Activated CD4-positive, alpha-beta T cell treated with anti-CD3 and anti-CD28 coated beads for 48 hours (primary cell): ENCODE results near the gene CS.
"Not testable (repeated sequence)": the region's sequence is repeated elsewhere in the genome, so short reads cannot be mapped to it uniquely, and the experiment has no call there.

ENCODE experiments used
- DNase-seq: peaks from one replicate; pipeline ENCODE4 v3.0.0-alpha.2; 2020

Gene CS

GRCh38 chr12:56299853-56300643, at the start of gene CS:
Gene CS (minus strand): TSS chr12:56300330. CDS start chr12:56300201, 129 bp downstream.
- DNase-seq: peak; percentile 99

- DNase-seq: no peak
Measured at GRCh38 chr12:56348776-56349175, 48.6 kb upstream of the CS start.

- not testable (repeated sequence) for DNase-seq
Measured at GRCh38 chr12:56347255-56347654, 47.1 kb upstream of the CS start.

- peak; percentile 37 for DNase-seq
Measured at GRCh38 chr12:56346675-56347074, 46.5 kb upstream of the CS start.

- DNase-seq: not testable (repeated sequence)
Measured at GRCh38 chr12:56342290-56342689, 42.2 kb upstream of the CS start.

- no peak for DNase-seq
Measured at GRCh38 chr12:56341616-56342015, 41.5 kb upstream of the CS start.

- DNase-seq: no peak
Measured at GRCh38 chr12:56339158-56339422, 39.0 kb upstream of the CS start.

- peak; percentile 91 for DNase-seq
Measured at GRCh38 chr12:56338308-56339157, 38.4 kb upstream of the CS start, which contains the start of gene IL23A. Gene IL23A (plus strand): TSS chr12:56338884. CDS start chr12:56339045, 161 bp downstream.

GRCh38 chr12:56337753-56338251, 37.7 kb upstream of the CS start:
- DNase-seq: no peak

- no peak for DNase-seq
Measured at GRCh38 chr12:56336361-56337167, 36.4 kb upstream of the CS start.

- not testable (repeated sequence) for DNase-seq
Measured at GRCh38 chr12:56335527-56335926, 35.4 kb upstream of the CS start.

GRCh38 chr12:56334490-56334793, 34.3 kb upstream of the CS start:
- no peak for DNase-seq

- DNase-seq: peak; percentile 95
Measured at GRCh38 chr12:56333679-56334489, 33.8 kb upstream of the CS start, which contains the start of gene PAN2. Gene PAN2 (minus strand): TSS chr12:56334000. CDS start chr12:56333094, 906 bp downstream.

- DNase-seq: no peak
Measured at GRCh38 chr12:56333197-56333678, 33.1 kb upstream of the CS start.

GRCh38 chr12:56332512-56333196, 32.5 kb upstream of the CS start:
- DNase-seq: no peak

GRCh38 chr12:56330936-56331490, 30.9 kb upstream of the CS start:
- DNase-seq: no peak

GRCh38 chr12:56326533-56326932, 26.4 kb upstream of the CS start:
- no peak for DNase-seq

GRCh38 chr12:56326126-56326525, 26.0 kb upstream of the CS start:
- no peak for DNase-seq

GRCh38 chr12:56324206-56324605, 24.1 kb upstream of the CS start:
- no peak for DNase-seq

GRCh38 chr12:56321610-56322009, 21.5 kb upstream of the CS start:
- DNase-seq: not testable (repeated sequence)

GRCh38 chr12:56321027-56321426, 20.9 kb upstream of the CS start:
- DNase-seq: peak; percentile 32
